Thyroid gland (tissue), 4 donors: ENCODE results near the gene TOP2B.

Experiments used
- CTCF ChIP-seq, 6 experiments: fragments of 200-600 bp in 3 of 6; fragments of 450-650 bp in 3 of 6; sonication (generic) in 3 of 6; IDR thresholded peaks; one replicate each; pipeline ENCODE4 v1.5.1; 2016 to 2019; ENCODE audit warnings: antibody characterized with exemption in 6 of 6, mild to moderate bottlenecking in 2 of 6, inconsistent platforms in 1 of 6, moderate library complexity in 1 of 6
- POLR2A ChIP-seq, 2 donors: fragments of 450-650 bp; IDR thresholded peaks; one replicate each; pipeline ENCODE4 v1.6.1; 2017; ENCODE audit warnings: antibody characterized with exemption in 2 of 2, mild to moderate bottlenecking in 2 of 2, moderate library complexity in 1 of 2

DNA sequence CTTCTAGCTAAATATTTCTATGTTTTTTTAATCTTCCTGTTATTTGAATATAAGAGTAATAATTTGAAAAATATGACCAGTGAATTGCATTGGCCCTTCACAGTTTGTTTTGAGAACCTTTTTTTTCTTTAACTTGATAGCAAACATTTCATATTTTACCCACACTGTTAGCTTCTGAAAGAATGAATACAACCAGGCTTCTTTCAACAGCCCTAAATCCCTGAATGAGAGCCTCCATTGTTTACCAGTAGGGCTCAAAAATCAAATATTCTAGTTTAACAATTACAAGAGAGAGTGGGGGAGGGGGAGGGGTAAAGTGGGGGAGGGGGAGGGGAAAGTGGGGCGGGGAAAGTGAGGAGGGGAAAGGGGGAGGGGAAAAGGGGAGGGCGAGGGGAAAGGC is 14.5 kb upstream of the TOP2B start:
- TF ChIP-seq CTCF (IDR thresholded peaks at IDR 0.05), result no peak
- no peak for TF ChIP-seq POLR2A (IDR thresholded peaks at IDR 0.05)
